ENCODE measurements around the gene FRMD8. TPM values are rescaled to one million over a fixed set of nuclear protein-coding genes. Genes with fewer than 3 reads are reported as not detected.

Gene FRMD8
- total and polyA plus RNA-seq, 9 of the 15 experiments (the other 6 are each of a cell fraction or from before 2014, with no cell fraction given) = 4.5 to 54.5 (median 15.8) TPM

- H3K9ac ChIP-seq (ENCODE audit: insufficient read depth in 1 of 2, low read depth in 2 of 2, low read length in 2 of 2) = peak overlapping the region; percentile 21 to 98
- no TSS peak for BruUV-seq (replicated peaks)
- peaks cover 98% of the 10 kb centered on the region for H3K79me2 ChIP-seq (ENCODE audit: control insufficient read depth, insufficient read depth, low read length)
- no peaks in the 10 kb centered on the region for H3K9me3 ChIP-seq (replicated peaks; ENCODE audit: control insufficient read depth, insufficient read depth, low read depth, low read length)
- 1% methylated on average over 9 of the region's 9 CpGs for WGBS (ENCODE audit: insufficient coverage, low coverage, missing lambda C conversion rate)
- H3K9me1 ChIP-seq (ENCODE audit: control insufficient read depth, insufficient read depth, low read length) = no peaks in the 10 kb centered on the region
- ChIA-PET CTCF (ENCODE audit: low intra/inter-chr PET ratio) (interaction anchor here (0.6 to 1.0 kb wide), 2 partner anchors 79 to 86 kb away, joined by 3 read pairs; no protein-coding TSS in a partner anchor), POLR2A (interaction anchor here (0.6 to 17.3 kb wide), 19 partner anchors 10 to 296 kb away, joined by 3 to 1349 read pairs (median 41); partner anchors contain the start of genes DPF2, FRMD8, MALAT1 and SCYL1)
- peak overlapping the region; percentile 97 for H3K4me2 ChIP-seq (ENCODE audit: insufficient read depth, low read length)
- DNase-seq (ENCODE audit: extremely low read depth in 1 of 4, low spot score in 3 of 4) (peak in 1 of 4 experiments; percentile 57), FAIRE-seq (no peak), ATAC-seq (no peak)
- no peak overlapping the region for H2AFZ ChIP-seq (ENCODE audit: low read depth, low read length)
- H3K36me3 ChIP-seq (ENCODE audit: control insufficient read depth, insufficient read depth, low read length) = peaks cover 61% of the 10 kb centered on the region
- in situ Hi-C loops (cut with MboI) (no loop called here), intact Hi-C loops (cut with micrococcal nuclease) (no loop called here)
- H3K4me1 ChIP-seq (replicated peaks in 1 of 2; ENCODE audit: control insufficient read depth in 2 of 2, insufficient read depth in 2 of 2, low read length in 2 of 2) = peaks cover 18 to 31% of the 10 kb centered on the region in 2 experiments; a peak in 4 of 5 replicates
- H3K27ac ChIP-seq (ENCODE audit: extremely low read depth, low read depth, low read length) = peak overlapping the region; percentile 98
- H4K20me1 ChIP-seq (replicated peaks; ENCODE audit: control insufficient read depth, insufficient read depth, low read length) = peaks cover 65% of the 10 kb centered on the region
- no peaks in the 10 kb centered on the region for H3K27me3 ChIP-seq (ENCODE audit: control insufficient read depth in 2 of 2, insufficient read depth in 2 of 2, low read length in 2 of 2)
- peak overlapping the region; percentile 79 for H3K4me3 ChIP-seq
- TF ChIP-seq KLF13 (tag; IDR thresholded peaks at IDR 0.05; ENCODE audit: borderline replicate concordance, low read depth) = no peak
- TF ChIP-seq PBX2 (CRISPR knock-in tag; IDR thresholded peaks at IDR 0.05; ENCODE audit: low read depth) = no peak
- TF ChIP-seq PBX2 (tag; conservative IDR thresholded peaks at IDR 0.05; ENCODE audit: low read depth) = no peak
- TF ChIP-seq ZKSCAN3 (CRISPR knock-in tag; IDR thresholded peaks at IDR 0.05) = no peak
- no peak for TF ChIP-seq FOXP1 (CRISPR knock-in tag; IDR thresholded peaks at IDR 0.05)
- TF ChIP-seq REST (IDR thresholded peaks at IDR 0.05; ENCODE audit: borderline replicate concordance) = no peak; the same call in 1 of the 2 replicates
- TF ChIP-seq REST (CRISPR knock-in tag; IDR thresholded peaks at IDR 0.05; ENCODE audit: low read depth) = no peak
- no peak for TF ChIP-seq FOS (IDR thresholded peaks at IDR 0.05; ENCODE audit: extremely low read depth, insufficient read length)
- TF ChIP-seq XRCC4 (IDR thresholded peaks at IDR 0.05; ENCODE audit: extremely low read depth, insufficient read depth, insufficient read length) = no peak
Measured at GRCh38 chr11:65425971-65426838, 39.8 kb downstream of the FRMD8 start.

Data from K562 (cell line).